ENCODE results near the gene BRD2.

The BRD2 gene

DNA sequence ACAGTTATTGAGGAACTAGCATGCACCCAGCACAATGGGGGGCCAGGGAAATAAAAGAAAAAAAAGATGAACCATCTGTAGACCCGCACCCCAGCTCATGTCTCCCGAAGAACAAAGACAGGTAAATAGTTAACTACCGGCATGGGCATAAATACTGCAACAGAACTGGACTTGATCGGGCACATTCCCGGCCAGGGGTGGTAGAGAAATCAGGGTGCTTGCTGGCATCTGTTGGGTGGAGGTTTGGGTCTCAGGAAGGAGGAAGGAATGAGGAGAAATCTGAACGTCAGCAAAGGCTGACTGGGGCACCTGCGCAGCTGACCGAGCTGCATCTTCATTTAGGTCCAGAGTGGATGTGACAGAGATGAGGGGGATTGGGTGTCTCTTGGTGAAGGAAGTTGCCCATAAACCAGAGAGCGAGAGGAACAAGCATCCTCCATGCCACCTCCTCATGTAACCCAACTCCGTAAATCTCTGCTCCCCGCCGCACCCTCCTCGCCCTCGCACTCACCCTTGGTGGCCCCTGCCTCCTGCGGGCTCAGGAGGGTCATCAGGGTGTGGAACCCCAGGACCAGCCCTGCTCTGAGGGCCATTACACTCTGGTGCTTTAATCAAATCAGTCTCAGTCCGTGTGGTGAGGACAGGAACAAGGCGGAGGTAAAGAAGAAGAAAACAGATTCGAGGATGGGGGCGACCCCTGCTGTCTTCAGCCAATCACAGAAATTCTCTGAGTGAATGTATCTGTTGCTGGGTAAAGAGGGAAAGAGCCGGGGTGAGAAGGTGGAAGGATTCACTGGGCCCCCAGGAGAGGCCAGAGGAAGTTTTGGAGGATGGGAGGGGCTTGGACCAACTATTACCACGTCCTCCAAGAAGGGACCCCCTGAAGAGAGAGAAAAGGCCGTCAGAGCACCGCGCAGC is 40.8 kb downstream of the BRD2 start, which contains the start of gene HLA-DOA:
Gene HLA-DOA, minus strand, starts transcription at position 648 of the 918 bp plus-strand sequence.
- DNase-seq (ENCODE audit: low spot score): no peak
- Histone ChIP-seq H3K9me3 (ENCODE audit: severe bottlenecking) (no peaks in the 10 kb centered on the region), H3K36me3 (ENCODE audit: low read depth) (no peaks in the 10 kb centered on the region), H3K4me3 (ENCODE audit: severe bottlenecking) (no peak within 1 kb of the TSS), H3K4me1 (ENCODE audit: insufficient read depth, poor library complexity, severe bottlenecking) (no peaks in the 10 kb centered on the region), H3K27ac (ENCODE audit: poor library complexity, severe bottlenecking) (no peak within 1 kb of the TSS), H3K27me3 (ENCODE audit: insufficient read depth, poor library complexity, severe bottlenecking) (peaks cover 22% of the 10 kb centered on the region)
- TF ChIP-seq, protein P1, sequence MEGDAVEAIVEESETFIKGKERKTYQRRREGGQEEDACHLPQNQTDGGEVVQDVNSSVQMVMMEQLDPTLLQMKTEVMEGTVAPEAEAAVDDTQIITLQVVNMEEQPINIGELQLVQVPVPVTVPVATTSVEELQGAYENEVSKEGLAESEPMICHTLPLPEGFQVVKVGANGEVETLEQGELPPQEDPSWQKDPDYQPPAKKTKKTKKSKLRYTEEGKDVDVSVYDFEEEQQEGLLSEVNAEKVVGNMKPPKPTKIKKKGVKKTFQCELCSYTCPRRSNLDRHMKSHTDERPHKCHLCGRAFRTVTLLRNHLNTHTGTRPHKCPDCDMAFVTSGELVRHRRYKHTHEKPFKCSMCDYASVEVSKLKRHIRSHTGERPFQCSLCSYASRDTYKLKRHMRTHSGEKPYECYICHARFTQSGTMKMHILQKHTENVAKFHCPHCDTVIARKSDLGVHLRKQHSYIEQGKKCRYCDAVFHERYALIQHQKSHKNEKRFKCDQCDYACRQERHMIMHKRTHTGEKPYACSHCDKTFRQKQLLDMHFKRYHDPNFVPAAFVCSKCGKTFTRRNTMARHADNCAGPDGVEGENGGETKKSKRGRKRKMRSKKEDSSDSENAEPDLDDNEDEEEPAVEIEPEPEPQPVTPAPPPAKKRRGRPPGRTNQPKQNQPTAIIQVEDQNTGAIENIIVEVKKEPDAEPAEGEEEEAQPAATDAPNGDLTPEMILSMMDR (IDR thresholded peaks at IDR 0.05; ENCODE audit: poor library complexity, severe bottlenecking): no peak
- ATAC-seq (ENCODE audit: low read depth): peak; percentile 38; the same call in 2 of the 3 replicates

DNA sequence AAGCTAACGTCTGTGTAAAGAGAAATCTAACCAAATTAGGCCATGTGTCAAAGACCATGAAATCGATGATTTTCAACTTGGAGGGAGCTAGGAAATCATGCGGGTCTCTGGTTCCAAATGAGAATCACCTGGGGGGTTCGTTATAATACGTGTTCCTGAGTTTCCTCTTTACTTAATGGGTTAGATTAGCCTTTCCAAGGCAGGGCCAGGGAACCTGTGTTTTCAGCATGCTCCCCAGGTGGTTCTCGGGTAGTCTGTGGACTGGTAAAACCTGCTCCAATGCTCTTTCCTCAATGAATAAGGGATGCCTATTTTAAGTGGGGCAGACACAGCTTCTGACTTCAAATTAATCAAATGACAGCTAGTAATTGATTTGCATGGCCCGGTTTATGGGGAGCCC is 42.0 kb downstream of the BRD2 start:
- no peak for ATAC-seq (ENCODE audit: low read depth)
- DNase-seq (ENCODE audit: low spot score): no peak
- H3K27me3 ChIP-seq (ENCODE audit: insufficient read depth, poor library complexity, severe bottlenecking): peaks cover 22% of the 10 kb centered on the region
- no peak overlapping the region for H3K27ac ChIP-seq (ENCODE audit: poor library complexity, severe bottlenecking)
- H3K9me3 ChIP-seq (ENCODE audit: severe bottlenecking): no peaks in the 10 kb centered on the region
- TF ChIP-seq, protein P1 (IDR thresholded peaks at IDR 0.05; ENCODE audit: poor library complexity, severe bottlenecking): no peak
- no peak overlapping the region for H3K4me3 ChIP-seq (ENCODE audit: severe bottlenecking)
- no peaks in the 10 kb centered on the region for H3K4me1 ChIP-seq (ENCODE audit: insufficient read depth, poor library complexity, severe bottlenecking)
- H3K36me3 ChIP-seq (ENCODE audit: low read depth): no peaks in the 10 kb centered on the region

DNA sequence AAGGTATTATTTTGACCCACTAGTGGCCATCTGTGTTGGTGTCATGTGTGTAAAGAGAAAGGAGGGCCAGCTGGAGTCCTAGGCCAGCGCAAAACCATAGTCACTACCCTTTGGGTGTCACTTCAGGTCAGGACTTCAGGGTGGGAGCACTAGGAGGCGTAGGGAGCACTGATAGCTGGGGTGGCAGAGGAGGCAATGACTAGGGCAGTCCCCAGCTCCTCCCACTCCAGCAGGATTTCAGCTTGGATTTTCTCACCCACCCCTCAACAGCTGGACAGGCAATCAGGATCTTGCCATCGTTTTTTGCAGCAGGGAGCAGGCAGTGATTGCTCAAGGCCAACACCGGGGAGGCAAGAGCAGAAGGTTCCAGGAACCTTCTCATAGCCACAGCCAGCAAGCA is 45.2 kb downstream of the BRD2 start:
- no peak for DNase-seq (ENCODE audit: low spot score)

DNA sequence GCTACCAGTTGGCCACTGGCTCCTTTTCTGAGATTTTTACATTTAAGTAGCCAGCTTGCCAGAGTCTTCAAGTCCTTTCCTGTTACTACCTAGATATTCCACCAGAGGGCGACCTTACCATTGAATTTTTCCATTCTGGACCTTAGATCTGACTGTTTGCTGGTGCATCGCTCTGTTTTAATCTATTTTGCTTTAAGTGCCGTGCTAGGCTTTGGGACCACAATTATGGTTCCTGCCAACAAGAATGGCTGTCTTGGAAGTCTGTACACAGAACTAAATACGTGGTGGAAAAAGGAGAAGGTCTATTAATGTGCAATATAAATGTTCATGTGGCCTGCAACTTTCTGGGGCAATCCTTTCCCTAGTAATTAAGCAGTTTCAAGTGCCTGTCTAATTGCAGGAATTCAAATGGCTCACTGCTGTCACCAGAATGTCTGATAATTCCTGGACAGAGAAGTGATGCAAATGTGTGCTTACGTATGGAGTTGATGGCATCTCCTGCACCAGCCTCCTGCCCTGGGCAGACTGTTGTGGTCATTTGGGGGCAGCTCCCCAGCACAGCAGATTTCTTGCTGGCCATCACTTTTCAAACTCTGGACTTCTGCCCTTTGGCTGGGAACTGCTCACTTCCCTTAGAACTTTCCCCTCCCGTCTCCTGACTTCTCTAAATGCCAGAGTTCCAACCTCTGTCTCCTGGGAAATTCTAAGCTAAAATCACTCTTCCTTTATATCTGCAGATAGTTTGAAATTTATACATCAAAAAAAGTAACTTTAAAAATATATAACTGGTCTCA is 46.6 kb downstream of the BRD2 start:
- ATAC-seq (ENCODE audit: low read depth): peak; percentile 58; the same call in 1 of the 3 replicates
- no peaks in the 10 kb centered on the region for H3K36me3 ChIP-seq (ENCODE audit: low read depth)
- TF ChIP-seq, protein P1 (IDR thresholded peaks at IDR 0.05; ENCODE audit: poor library complexity, severe bottlenecking): peak; percentile 82

More for the DNA sequence above, 45.2 kb downstream of the BRD2 start:
- Histone ChIP-seq H3K27ac (ENCODE audit: poor library complexity, severe bottlenecking) (no peak overlapping the region), H3K4me3 (ENCODE audit: severe bottlenecking) (no peak overlapping the region), H3K36me3 (ENCODE audit: low read depth) (no peaks in the 10 kb centered on the region), H3K4me1 (ENCODE audit: insufficient read depth, poor library complexity, severe bottlenecking) (no peaks in the 10 kb centered on the region), H3K9me3 (ENCODE audit: severe bottlenecking) (no peaks in the 10 kb centered on the region), H3K27me3 (ENCODE audit: insufficient read depth, poor library complexity, severe bottlenecking) (peaks cover 26% of the 10 kb centered on the region)
- TF ChIP-seq, protein P1 (IDR thresholded peaks at IDR 0.05; ENCODE audit: poor library complexity, severe bottlenecking): no peak
- ATAC-seq (ENCODE audit: low read depth): no peak

More for the DNA sequence above, 46.6 kb downstream of the BRD2 start:
- Histone ChIP-seq H3K27me3 (ENCODE audit: insufficient read depth, poor library complexity, severe bottlenecking) (peaks cover 19% of the 10 kb centered on the region), H3K4me3 (ENCODE audit: severe bottlenecking) (no peak overlapping the region), H3K4me1 (ENCODE audit: insufficient read depth, poor library complexity, severe bottlenecking) (no peaks in the 10 kb centered on the region), H3K27ac (ENCODE audit: poor library complexity, severe bottlenecking) (no peak overlapping the region), H3K9me3 (ENCODE audit: severe bottlenecking) (no peaks in the 10 kb centered on the region)
- DNase-seq (ENCODE audit: low spot score): no peak

Measured in RWPE2 (cell line).